ENCODE measurements around the gene SRD5A1.

The SRD5A1 gene

DNA sequence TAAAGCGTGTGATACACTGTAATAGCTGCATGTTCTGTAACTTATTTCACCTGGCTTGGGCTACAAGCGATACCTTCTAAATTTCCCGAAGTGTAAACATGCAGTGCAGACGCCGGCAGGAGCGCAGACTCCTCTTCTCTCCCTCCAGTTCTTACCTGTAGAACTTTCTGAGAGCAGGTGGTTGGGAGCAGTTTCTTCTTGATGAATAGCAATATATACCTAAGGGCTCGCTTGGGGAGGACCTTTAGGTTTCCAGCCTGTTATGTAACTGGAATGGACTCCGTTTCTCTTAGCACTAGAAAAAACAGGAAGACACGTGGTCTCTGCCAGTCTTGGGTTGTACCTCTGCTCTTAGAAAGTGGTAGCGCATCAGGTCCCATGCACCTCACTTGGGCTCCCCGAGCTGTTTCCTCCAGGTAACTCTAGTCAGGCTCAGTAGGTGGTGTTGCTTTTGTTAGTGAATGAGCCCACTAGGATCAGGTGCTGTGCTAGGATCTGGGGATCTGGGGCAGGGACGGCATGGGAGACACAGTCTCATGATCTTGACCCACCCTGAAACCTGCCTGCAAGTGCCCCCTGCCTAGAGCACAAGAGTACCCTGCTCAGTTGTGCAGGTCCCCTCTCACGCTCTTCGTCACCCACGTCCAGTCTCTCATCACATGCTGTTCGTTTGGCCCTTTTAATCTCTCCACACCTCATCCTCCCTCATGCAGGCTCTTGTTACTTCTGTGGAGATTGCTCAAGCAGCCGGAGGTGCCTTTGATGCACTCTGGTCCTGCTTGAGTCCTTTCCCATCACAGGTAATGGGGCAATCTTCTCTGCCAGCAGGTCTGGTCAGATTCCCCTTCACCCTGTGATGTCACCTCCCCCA lies 82.8 kb downstream of the SRD5A1 start:
- 80% methylated on average over 17 of the region's 17 CpGs for WGBS
- H2BK12ac ChIP-seq (ENCODE audit: low read length in 2 of 2) = no peak overlapping the region
- no peak overlapping the region for H2AFZ ChIP-seq (ENCODE audit: low read depth, low read length)
- H2BK120ac ChIP-seq (ENCODE audit: low read depth, low read length) = no peak overlapping the region
- H3K27ac ChIP-seq (ENCODE audit: low read length, poor library complexity, severe bottlenecking) = no peak overlapping the region
- no peak overlapping the region for H3K4ac ChIP-seq (ENCODE audit: low read depth in 1 of 2, low read length in 2 of 2)
- H3K4me2 ChIP-seq (ENCODE audit: low read length, poor library complexity, severe bottlenecking) = peak overlapping the region; percentile 6
- peaks cover 2% of the 10 kb centered on the region for H3K79me1 ChIP-seq (replicated peaks; ENCODE audit: low read length, poor library complexity, severe bottlenecking)
- peaks cover 0 to 23% of the 10 kb centered on the region in 2 experiments for H3K36me3 ChIP-seq (ENCODE audit: control insufficient read depth in 1 of 2, insufficient read depth in 2 of 2, low read depth in 1 of 2, low read length in 2 of 2)
- H3K14ac ChIP-seq (ENCODE audit: low read length in 2 of 2) = peak overlapping the region in 1 of 2 experiments; percentile 77
- H3K27me3 ChIP-seq (ENCODE audit: control insufficient read depth in 1 of 2, insufficient read depth in 1 of 2, low read length in 2 of 2) = no peaks in the 10 kb centered on the region
- peak overlapping the region in 1 of 2 experiments; percentile 88 for H3K4me3 ChIP-seq (ENCODE audit: insufficient read depth in 1 of 2, low read depth in 1 of 2, low read length in 2 of 2)
- no peak overlapping the region for H3K18ac ChIP-seq (ENCODE audit: low read depth in 1 of 2, low read length in 2 of 2)
- no peak for DNase-seq
- H3K23ac ChIP-seq (ENCODE audit: low read length in 2 of 2) = peak overlapping the region in 1 of 2 experiments; percentile 75
- H3K9ac ChIP-seq (ENCODE audit: low read length) = peak overlapping the region; percentile 88
- no peak overlapping the region for H2BK15ac ChIP-seq (ENCODE audit: low read depth, poor library complexity, severe bottlenecking)
- H3K9me3 ChIP-seq (ENCODE audit: control insufficient read depth, low read length) = no peaks in the 10 kb centered on the region
- H3K4me1 ChIP-seq (ENCODE audit: control insufficient read depth, insufficient read depth, low read depth, low read length) = peaks cover 32% of the 10 kb centered on the region
- no peak overlapping the region for H4K91ac ChIP-seq (ENCODE audit: low read length)
- no peak overlapping the region for H2AK5ac ChIP-seq (ENCODE audit: low read length, severe bottlenecking)
- no peak overlapping the region for H4K8ac ChIP-seq (ENCODE audit: low read length)
- no peak overlapping the region for H2BK5ac ChIP-seq (ENCODE audit: low read depth, low read length, poor library complexity, severe bottlenecking)

DNA sequence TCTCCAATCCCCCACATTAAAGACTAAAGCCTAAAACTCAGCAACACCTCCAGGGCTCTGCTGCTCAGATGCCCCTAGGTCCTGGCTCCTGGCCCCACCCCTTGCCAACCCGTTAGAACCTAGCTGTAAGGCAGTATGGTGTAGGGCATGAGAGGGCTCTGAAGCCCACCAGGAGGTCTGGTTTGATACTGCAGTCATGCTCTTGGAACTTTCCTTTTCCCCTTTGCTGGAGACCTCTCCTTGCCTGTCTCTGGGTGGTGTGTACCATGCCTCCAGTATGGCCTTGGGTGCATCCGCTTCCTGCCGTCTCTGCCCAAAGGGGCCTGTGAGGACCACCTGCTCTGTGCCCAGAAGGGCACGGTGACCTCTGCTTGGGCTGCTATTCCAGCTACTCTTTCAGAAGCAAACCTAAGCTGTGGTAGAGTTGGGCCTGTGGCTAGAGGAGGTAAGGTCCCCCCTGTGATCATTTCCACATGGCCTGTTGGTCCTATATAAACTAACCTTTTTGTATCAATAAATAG lies 83.4 kb downstream of the SRD5A1 start:
- Histone ChIP-seq H3K4ac (ENCODE audit: low read depth in 1 of 2, low read length in 2 of 2) (no peak overlapping the region), H3K4me3 (ENCODE audit: insufficient read depth in 1 of 2, low read depth in 1 of 2, low read length in 2 of 2) (peak overlapping the region in 1 of 2 experiments; percentile 88), H2AFZ (ENCODE audit: low read depth, low read length) (no peak overlapping the region), H4K91ac (ENCODE audit: low read length) (no peak overlapping the region), H3K23ac (ENCODE audit: low read length in 2 of 2) (peak overlapping the region in 1 of 2 experiments; percentile 16), H3K14ac (ENCODE audit: low read length in 2 of 2) (no peak overlapping the region), H3K18ac (ENCODE audit: low read depth in 1 of 2, low read length in 2 of 2) (no peak overlapping the region), H2BK15ac (ENCODE audit: low read depth, poor library complexity, severe bottlenecking) (no peak overlapping the region), H4K8ac (ENCODE audit: low read length) (no peak overlapping the region), H3K4me2 (ENCODE audit: low read length, poor library complexity, severe bottlenecking) (no peak overlapping the region), H3K36me3 (ENCODE audit: control insufficient read depth in 1 of 2, insufficient read depth in 2 of 2, low read depth in 1 of 2, low read length in 2 of 2) (peaks cover 0 to 23% of the 10 kb centered on the region in 2 experiments), H2BK5ac (ENCODE audit: low read depth, low read length, poor library complexity, severe bottlenecking) (no peak overlapping the region), H2AK5ac (ENCODE audit: low read length, severe bottlenecking) (no peak overlapping the region), H3K9me3 (ENCODE audit: control insufficient read depth, low read length) (no peaks in the 10 kb centered on the region), H3K4me1 (ENCODE audit: control insufficient read depth, insufficient read depth, low read depth, low read length) (peaks cover 32% of the 10 kb centered on the region), H3K79me1 (replicated peaks; ENCODE audit: low read length, poor library complexity, severe bottlenecking) (peaks cover 2% of the 10 kb centered on the region), H3K27me3 (ENCODE audit: control insufficient read depth in 1 of 2, insufficient read depth in 1 of 2, low read length in 2 of 2) (no peaks in the 10 kb centered on the region), H2BK12ac (ENCODE audit: low read length in 2 of 2) (no peak overlapping the region), H3K9ac (ENCODE audit: low read length) (no peak overlapping the region), H3K27ac (ENCODE audit: low read length, poor library complexity, severe bottlenecking) (no peak overlapping the region), H2BK120ac (ENCODE audit: low read depth, low read length) (no peak overlapping the region)
- WGBS = 100% methylated on average over 3 of the region's 4 CpGs
- DNase-seq = no peak

GRCh38 chr5:6717247-6717646 lies 84.0 kb downstream of the SRD5A1 start:
- Histone ChIP-seq H3K4ac (ENCODE audit: low read depth in 1 of 2, low read length in 2 of 2) (no peak overlapping the region), H3K4me1 (ENCODE audit: control insufficient read depth, insufficient read depth, low read depth, low read length) (peaks cover 32% of the 10 kb centered on the region), H2AFZ (ENCODE audit: low read depth, low read length) (no peak overlapping the region), H2BK12ac (ENCODE audit: low read length in 2 of 2) (no peak overlapping the region), H3K27me3 (ENCODE audit: control insufficient read depth in 1 of 2, insufficient read depth in 1 of 2, low read length in 2 of 2) (no peaks in the 10 kb centered on the region), H2BK15ac (ENCODE audit: low read depth, poor library complexity, severe bottlenecking) (no peak overlapping the region), H3K27ac (ENCODE audit: low read length, poor library complexity, severe bottlenecking) (no peak overlapping the region), H4K91ac (ENCODE audit: low read length) (no peak overlapping the region), H4K8ac (ENCODE audit: low read length) (no peak overlapping the region), H3K4me3 (ENCODE audit: insufficient read depth in 1 of 2, low read depth in 1 of 2, low read length in 2 of 2) (no peak overlapping the region), H3K36me3 (ENCODE audit: control insufficient read depth in 1 of 2, insufficient read depth in 2 of 2, low read depth in 1 of 2, low read length in 2 of 2) (peaks cover 0 to 23% of the 10 kb centered on the region in 2 experiments), H3K9me3 (ENCODE audit: control insufficient read depth, low read length) (no peaks in the 10 kb centered on the region), H3K14ac (ENCODE audit: low read length in 2 of 2) (no peak overlapping the region), H3K9ac (ENCODE audit: low read length) (no peak overlapping the region), H2AK5ac (ENCODE audit: low read length, severe bottlenecking) (no peak overlapping the region), H2BK120ac (ENCODE audit: low read depth, low read length) (no peak overlapping the region), H3K4me2 (ENCODE audit: low read length, poor library complexity, severe bottlenecking) (no peak overlapping the region), H2BK5ac (ENCODE audit: low read depth, low read length, poor library complexity, severe bottlenecking) (no peak overlapping the region), H3K18ac (ENCODE audit: low read depth in 1 of 2, low read length in 2 of 2) (no peak overlapping the region), H3K79me1 (replicated peaks; ENCODE audit: low read length, poor library complexity, severe bottlenecking) (peaks cover 3% of the 10 kb centered on the region), H3K23ac (ENCODE audit: low read length in 2 of 2) (peak overlapping the region in 1 of 2 experiments; percentile 63)
- no peak for DNase-seq

GRCh38 chr5:6717687-6718086 lies 84.4 kb downstream of the SRD5A1 start:
- H3K9ac ChIP-seq (ENCODE audit: low read length) = no peak overlapping the region
- no peak overlapping the region for H2BK12ac ChIP-seq (ENCODE audit: low read length in 2 of 2)
- H4K8ac ChIP-seq (ENCODE audit: low read length) = no peak overlapping the region
- H2AFZ ChIP-seq (ENCODE audit: low read depth, low read length) = no peak overlapping the region
- no peak overlapping the region for H3K4me2 ChIP-seq (ENCODE audit: low read length, poor library complexity, severe bottlenecking)
- H2AK5ac ChIP-seq (ENCODE audit: low read length, severe bottlenecking) = no peak overlapping the region
- H3K27me3 ChIP-seq (ENCODE audit: control insufficient read depth in 1 of 2, insufficient read depth in 1 of 2, low read length in 2 of 2) = no peaks in the 10 kb centered on the region
- peaks cover 0 to 23% of the 10 kb centered on the region in 2 experiments for H3K36me3 ChIP-seq (ENCODE audit: control insufficient read depth in 1 of 2, insufficient read depth in 2 of 2, low read depth in 1 of 2, low read length in 2 of 2)
- DNase-seq = no peak
- H2BK120ac ChIP-seq (ENCODE audit: low read depth, low read length) = no peak overlapping the region
- H3K27ac ChIP-seq (ENCODE audit: low read length, poor library complexity, severe bottlenecking) = no peak overlapping the region
- WGBS = 86% methylated on average over 4 of the region's 4 CpGs
- no peak overlapping the region for H4K91ac ChIP-seq (ENCODE audit: low read length)
- no peak overlapping the region for H3K14ac ChIP-seq (ENCODE audit: low read length in 2 of 2)
- no peak overlapping the region for H3K23ac ChIP-seq (ENCODE audit: low read length in 2 of 2)
- H3K4ac ChIP-seq (ENCODE audit: low read depth in 1 of 2, low read length in 2 of 2) = no peak overlapping the region
- no peak overlapping the region for H3K4me3 ChIP-seq (ENCODE audit: insufficient read depth in 1 of 2, low read depth in 1 of 2, low read length in 2 of 2)
- H3K4me1 ChIP-seq (ENCODE audit: control insufficient read depth, insufficient read depth, low read depth, low read length) = peaks cover 32% of the 10 kb centered on the region
- H3K79me1 ChIP-seq (replicated peaks; ENCODE audit: low read length, poor library complexity, severe bottlenecking) = peaks cover 3% of the 10 kb centered on the region
- no peak overlapping the region for H2BK5ac ChIP-seq (ENCODE audit: low read depth, low read length, poor library complexity, severe bottlenecking)
- no peaks in the 10 kb centered on the region for H3K9me3 ChIP-seq (ENCODE audit: control insufficient read depth, low read length)
- no peak overlapping the region for H2BK15ac ChIP-seq (ENCODE audit: low read depth, poor library complexity, severe bottlenecking)
- no peak overlapping the region for H3K18ac ChIP-seq (ENCODE audit: low read depth in 1 of 2, low read length in 2 of 2)
